ENCODE data around the gene SLC4A4.

SLC4A4 gene

GRCh38 chr4:71338846-71339593 lies at the start of gene SLC4A4:
SLC4A4 (plus strand) TSS chr4:71339020.
- TF ChIP-seq CTCF (IDR thresholded peaks at IDR 0.05; ENCODE audit: low read length) (no peak), EZH2 (IDR thresholded peaks at IDR 0.05; ENCODE audit: borderline replicate concordance, low read length) (no peak)
- Histone ChIP-seq H3K27ac (ENCODE audit: low read depth, low read length, poor library complexity, severe bottlenecking) (no peak within 1 kb of the TSS), H2AFZ (ENCODE audit: low read length) (no peak within 1 kb of the TSS), H3K4me1 (ENCODE audit: insufficient read depth, low read length, severe bottlenecking) (no peaks in the 10 kb centered on the region), H3K9ac (ENCODE audit: low read length) (no peak within 1 kb of the TSS), H3K36me3 (ENCODE audit: insufficient read depth, low read length) (no peaks in the 10 kb centered on the region), H3K79me2 (ENCODE audit: insufficient read depth, low read length) (no peaks in the 10 kb centered on the region), H3K27me3 (ENCODE audit: insufficient read depth, low read length) (no peaks in the 10 kb centered on the region), H3F3A (ENCODE audit: insufficient read depth, low read length) (no peaks in the 10 kb centered on the region), H3K4me2 (ENCODE audit: low read length) (no peak within 1 kb of the TSS), H3K9me3 (ENCODE audit: low read length) (no peaks in the 10 kb centered on the region), H4K20me1 (ENCODE audit: insufficient read depth, low read length) (no peaks in the 10 kb centered on the region), H3K4me3 (ENCODE audit: low read depth, low read length, poor library complexity, severe bottlenecking) (no peak within 1 kb of the TSS), H3K9me2 (ENCODE audit: low read depth, low read length) (no peaks in the 10 kb centered on the region)

GRCh38 chr4:71290074-71290473 lies 48.7 kb upstream of the SLC4A4 start:
- H3K9me3 ChIP-seq (ENCODE audit: low read length): no peaks in the 10 kb centered on the region
- H3F3A ChIP-seq (ENCODE audit: insufficient read depth, low read length): no peaks in the 10 kb centered on the region
- H3K4me3 ChIP-seq (ENCODE audit: low read depth, low read length, poor library complexity, severe bottlenecking): no peak overlapping the region
- no peak for TF ChIP-seq EZH2 (IDR thresholded peaks at IDR 0.05; ENCODE audit: borderline replicate concordance, low read length)
- no peak for TF ChIP-seq CTCF (IDR thresholded peaks at IDR 0.05; ENCODE audit: low read length)
- no peak overlapping the region for H3K9ac ChIP-seq (ENCODE audit: low read length)
- no peaks in the 10 kb centered on the region for H3K36me3 ChIP-seq (ENCODE audit: insufficient read depth, low read length)
- H3K4me2 ChIP-seq (ENCODE audit: low read length): no peak overlapping the region
- H3K27me3 ChIP-seq (ENCODE audit: insufficient read depth, low read length): no peaks in the 10 kb centered on the region
- no peaks in the 10 kb centered on the region for H3K9me2 ChIP-seq (ENCODE audit: low read depth, low read length)
- no peaks in the 10 kb centered on the region for H3K4me1 ChIP-seq (ENCODE audit: insufficient read depth, low read length, severe bottlenecking)
- no peaks in the 10 kb centered on the region for H4K20me1 ChIP-seq (ENCODE audit: insufficient read depth, low read length)
- no peak overlapping the region for H2AFZ ChIP-seq (ENCODE audit: low read length)
- no peaks in the 10 kb centered on the region for H3K79me2 ChIP-seq (ENCODE audit: insufficient read depth, low read length)
- no peak overlapping the region for H3K27ac ChIP-seq (ENCODE audit: low read depth, low read length, poor library complexity, severe bottlenecking)

GRCh38 chr4:71290476-71290875 lies 48.3 kb upstream of the SLC4A4 start:
- H3K27ac ChIP-seq (ENCODE audit: low read depth, low read length, poor library complexity, severe bottlenecking): no peak overlapping the region
- H3K4me1 ChIP-seq (ENCODE audit: insufficient read depth, low read length, severe bottlenecking): no peaks in the 10 kb centered on the region
- no peaks in the 10 kb centered on the region for H3K9me2 ChIP-seq (ENCODE audit: low read depth, low read length)
- TF ChIP-seq EZH2 (IDR thresholded peaks at IDR 0.05; ENCODE audit: borderline replicate concordance, low read length) (no peak), CTCF (IDR thresholded peaks at IDR 0.05; ENCODE audit: low read length) (no peak)
- no peaks in the 10 kb centered on the region for H4K20me1 ChIP-seq (ENCODE audit: insufficient read depth, low read length)
- H3K79me2 ChIP-seq (ENCODE audit: insufficient read depth, low read length): no peaks in the 10 kb centered on the region
- no peaks in the 10 kb centered on the region for H3K9me3 ChIP-seq (ENCODE audit: low read length)
- H3K27me3 ChIP-seq (ENCODE audit: insufficient read depth, low read length): no peaks in the 10 kb centered on the region
- no peak overlapping the region for H3K4me3 ChIP-seq (ENCODE audit: low read depth, low read length, poor library complexity, severe bottlenecking)
- H3K9ac ChIP-seq (ENCODE audit: low read length): no peak overlapping the region
- no peaks in the 10 kb centered on the region for H3K36me3 ChIP-seq (ENCODE audit: insufficient read depth, low read length)
- no peak overlapping the region for H3K4me2 ChIP-seq (ENCODE audit: low read length)
- no peak overlapping the region for H2AFZ ChIP-seq (ENCODE audit: low read length)
- H3F3A ChIP-seq (ENCODE audit: insufficient read depth, low read length): no peaks in the 10 kb centered on the region
